T-helper 17 cell (primary cell): ENCODE results near the gene SELENOI. TPM values are rescaled to one million over a fixed set of nuclear protein-coding genes. Genes with fewer than 3 reads are reported as not detected.
"Not testable (repeated sequence)": the region's sequence is repeated elsewhere in the genome, so short reads cannot be mapped to it uniquely, and the experiment has no call there.

ENCODE experiments used
- ATAC-seq: fragments of 150-1000 bp; cut with Tn5 transposase; 2 replicates; pipeline ENCODE4 v1.10.0; 2021; ENCODE audit warnings: mild to moderate bottlenecking, moderate library complexity
- DNase-seq, 3 donors: peaks; one replicate each; pipeline versions ENCODE4 v3.0.0 to v3.0.0-alpha.2; 2020 to 2021
- H3K9me3 ChIP-seq: one replicate; pipeline ENCODE4 v1.7.0; 2013; ENCODE audit warnings: low read length, mild to moderate bottlenecking; ENCODE audit not compliant: control insufficient read depth, poor library complexity, severe bottlenecking
- H3K27ac Mint-ChIP-seq: one replicate; pipeline ENCODE4 v1.8.0; 2022; ENCODE audit warnings: mild to moderate bottlenecking, moderate library complexity, mixed read lengths
- H3K27me3 Mint-ChIP-seq: one replicate; pipeline ENCODE4 v1.8.0; 2022; ENCODE audit warnings: mixed read lengths
- H3K36me3 Mint-ChIP-seq: one replicate; pipeline ENCODE4 v1.8.0; 2022; ENCODE audit warnings: low read depth, mixed read lengths
- H3K4me1 Mint-ChIP-seq: one replicate; pipeline ENCODE4 v1.8.0; 2022; ENCODE audit warnings: mild to moderate bottlenecking, mixed read lengths
- H3K4me3 Mint-ChIP-seq: one replicate; pipeline ENCODE4 v1.8.0; 2022; ENCODE audit warnings: mild to moderate bottlenecking, moderate library complexity, mixed read lengths
- total RNA-seq, 4 donors: library from RNA in 2 of 4; stranded (reverse) in 2 of 4; gene quantifications; one replicate each; pipeline ENCODE4 v1.2.3 and lab custom pipeline; 2022 to 2026

SELENOI gene
- total RNA-seq, 2 donors from 2014 or later: 27.9 to 36.6 TPM

DNA sequence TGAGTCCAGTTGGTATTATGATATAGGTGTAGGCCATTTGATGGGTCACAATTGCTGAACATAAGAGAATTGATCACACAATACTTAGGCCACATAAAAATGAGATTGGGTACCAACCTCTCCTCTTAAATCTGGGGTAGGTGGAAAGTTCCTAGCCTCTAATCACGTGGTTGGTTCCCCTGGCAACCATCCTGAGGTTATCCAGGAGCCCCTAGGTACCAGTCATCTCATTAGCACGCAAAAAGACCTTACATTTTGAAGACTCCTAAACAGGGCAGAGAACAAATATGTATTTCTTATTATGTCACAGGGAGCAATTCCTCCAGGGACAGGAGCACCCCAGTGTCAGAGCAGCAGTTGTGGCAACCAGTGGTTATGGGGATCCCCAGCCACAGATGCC lies 12.7 kb upstream of the SELENOI start:
- Mint-ChIP-seq H3K27ac (no peak overlapping the region), H3K27me3 (no peaks in the 10 kb centered on the region), H3K36me3 (peaks cover 2% of the 10 kb centered on the region), H3K4me3 (no peak overlapping the region), H3K4me1 (peaks cover 13% of the 10 kb centered on the region)
- no peaks in the 10 kb centered on the region for H3K9me3 ChIP-seq
- ATAC-seq (no peak), DNase-seq (no peak)

DNA sequence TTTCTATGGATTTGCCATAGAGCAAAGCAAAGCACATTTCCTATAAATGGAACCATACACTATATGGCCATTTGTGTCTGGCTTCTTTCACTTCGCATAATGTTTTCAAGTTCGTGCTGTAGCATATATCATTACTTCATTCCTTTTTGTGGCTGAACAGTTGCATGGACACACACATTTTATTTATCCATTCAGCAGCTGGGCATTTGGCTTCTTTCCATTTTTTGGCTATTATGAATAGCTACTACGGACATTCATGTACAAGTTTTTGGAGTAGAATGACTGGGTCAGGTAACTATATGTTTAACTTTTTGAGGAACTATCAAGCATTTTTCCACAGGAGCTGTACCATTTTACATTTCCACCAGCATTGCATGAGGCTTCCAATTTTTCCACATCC lies 10.7 kb upstream of the SELENOI start:
- no peaks in the 10 kb centered on the region for H3K9me3 ChIP-seq
- Mint-ChIP-seq H3K36me3 (peaks cover 2% of the 10 kb centered on the region), H3K4me1 (peaks cover 6% of the 10 kb centered on the region), H3K27ac (no peak overlapping the region), H3K27me3 (no peaks in the 10 kb centered on the region), H3K4me3 (no peak overlapping the region)
- DNase-seq (no peak), ATAC-seq (no peak)

DNA sequence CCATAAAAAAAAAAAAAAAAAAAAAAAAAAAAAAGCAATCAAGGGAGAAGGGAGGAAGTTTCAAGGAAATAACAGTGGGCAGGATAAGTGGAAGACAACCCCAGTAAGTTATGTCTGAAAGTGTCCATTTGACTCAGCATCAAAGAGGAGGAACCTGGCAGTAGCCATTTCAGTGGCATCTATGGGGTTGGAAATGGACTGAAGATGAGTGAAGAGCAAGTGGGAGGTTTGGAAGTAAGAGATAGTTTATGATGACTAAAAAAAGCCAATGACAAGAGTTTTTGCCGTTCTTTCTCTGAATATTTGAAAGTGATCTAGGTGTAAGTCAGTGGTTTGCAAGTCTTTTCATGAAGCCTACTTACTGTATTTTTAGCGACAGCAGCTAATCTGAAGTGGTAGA lies 9.2 kb upstream of the SELENOI start:
- ATAC-seq (no peak), DNase-seq (no peak)
- H3K4me1 Mint-ChIP-seq: peaks cover 7% of the 10 kb centered on the region
- H3K4me3 Mint-ChIP-seq: no peak overlapping the region
- no peaks in the 10 kb centered on the region for H3K27me3 Mint-ChIP-seq
- H3K27ac Mint-ChIP-seq: peak overlapping the region; percentile 34
- no peaks in the 10 kb centered on the region for H3K9me3 ChIP-seq
- peaks cover 2% of the 10 kb centered on the region for H3K36me3 Mint-ChIP-seq

DNA sequence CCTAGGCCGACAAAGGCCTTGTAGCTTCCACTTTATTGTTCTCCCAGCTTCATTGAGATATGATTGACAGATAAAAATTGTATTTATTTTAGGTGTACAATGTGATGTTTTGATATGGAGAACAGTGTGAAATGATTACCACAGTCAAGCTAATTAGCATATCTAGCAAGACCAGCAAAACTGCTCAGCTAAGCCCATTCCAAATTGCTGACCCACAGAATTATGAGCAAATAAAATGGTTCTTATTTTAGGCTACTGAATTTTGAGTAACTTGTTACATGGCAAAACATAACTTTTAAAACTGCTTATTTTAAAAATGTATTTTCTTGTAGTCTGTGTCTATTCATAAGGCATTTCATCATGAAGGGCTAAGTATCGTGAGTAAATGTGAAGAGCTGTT lies 8.6 kb upstream of the SELENOI start:
- Mint-ChIP-seq H3K4me1 (peaks cover 7% of the 10 kb centered on the region), H3K27me3 (no peaks in the 10 kb centered on the region), H3K27ac (no peak overlapping the region), H3K4me3 (no peak overlapping the region), H3K36me3 (no peaks in the 10 kb centered on the region)
- no peak for DNase-seq
- H3K9me3 ChIP-seq: no peaks in the 10 kb centered on the region
- ATAC-seq: no peak

DNA sequence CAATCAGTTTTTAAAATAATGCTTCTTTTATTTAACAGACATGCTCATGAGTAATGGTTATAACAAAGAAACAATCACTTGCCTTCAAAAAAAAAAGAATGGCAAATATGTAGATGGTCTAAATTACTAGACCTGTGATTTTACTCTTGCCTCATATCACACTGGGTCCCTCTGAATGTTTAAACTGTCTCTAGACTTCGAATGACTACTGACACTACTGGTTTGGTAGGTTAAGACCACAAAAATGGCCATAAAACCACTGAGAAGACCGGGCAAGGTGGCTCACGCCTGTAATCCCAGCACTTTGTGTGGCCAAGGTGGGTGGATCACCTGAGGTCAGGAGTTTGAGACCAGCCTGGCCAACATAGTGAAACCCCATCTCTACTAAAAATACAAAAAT lies 5.1 kb upstream of the SELENOI start:
- Mint-ChIP-seq H3K4me1 (peaks cover 16% of the 10 kb centered on the region), H3K27me3 (no peaks in the 10 kb centered on the region), H3K36me3 (peaks cover 3% of the 10 kb centered on the region), H3K4me3 (no peak overlapping the region), H3K27ac (no peak overlapping the region)
- ATAC-seq (no peak), DNase-seq (no peak)
- H3K9me3 ChIP-seq: no peaks in the 10 kb centered on the region

DNA sequence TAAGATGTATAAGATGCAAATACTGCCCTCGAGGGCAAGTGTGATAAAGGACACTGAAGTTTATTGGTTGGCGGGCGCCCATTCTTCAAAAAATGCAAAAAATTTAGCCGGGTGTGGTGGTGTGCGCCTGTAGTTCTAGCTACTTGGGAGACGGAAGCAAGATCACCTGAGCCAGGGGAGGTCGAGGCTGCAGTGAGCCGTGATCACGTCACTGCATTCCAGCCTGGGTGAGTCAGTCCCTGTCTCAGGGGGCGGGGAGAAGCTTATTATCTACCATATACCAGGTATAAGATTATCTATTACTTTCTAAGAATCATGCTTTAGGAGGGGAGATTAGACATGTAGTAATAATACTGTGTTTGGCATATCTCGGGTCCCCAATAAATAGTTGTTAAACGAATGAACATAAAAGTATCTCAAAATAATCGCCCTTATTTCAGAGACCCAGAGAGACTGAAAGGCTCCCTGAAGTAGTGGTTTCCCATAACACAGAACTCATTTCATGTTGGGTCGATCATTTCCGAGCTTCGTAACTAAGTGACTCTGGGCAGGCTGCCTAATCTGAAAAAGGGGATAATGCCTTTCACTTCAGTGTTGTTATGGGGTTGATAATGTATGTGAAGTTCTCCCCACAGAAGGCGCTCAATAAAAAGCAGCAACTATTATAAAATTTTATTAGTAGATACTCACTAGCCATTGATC lies 1.2 kb upstream of the SELENOI start:
- Mint-ChIP-seq H3K27me3 (no peaks in the 10 kb centered on the region), H3K27ac (peak overlapping the region; percentile 100), H3K36me3 (peaks cover 3% of the 10 kb centered on the region), H3K4me3 (peak overlapping the region; percentile 100), H3K4me1 (peaks cover 31% of the 10 kb centered on the region)
- no peaks in the 10 kb centered on the region for H3K9me3 ChIP-seq
- no peak for ATAC-seq
- DNase-seq: no peak

DNA sequence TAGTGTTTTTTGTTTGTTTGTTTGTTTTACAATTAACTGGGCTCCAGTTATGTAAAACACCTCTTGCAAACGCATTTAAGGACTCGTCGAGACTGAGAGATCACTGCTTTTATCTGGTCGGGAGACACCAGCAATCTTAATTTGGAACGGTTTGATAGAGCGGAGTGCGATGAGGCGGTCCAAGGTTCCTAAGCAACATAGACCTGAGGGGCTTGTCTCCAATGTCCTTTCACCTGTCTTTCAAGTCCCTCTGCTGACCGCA lies 729 bp upstream of the SELENOI start:
- Mint-ChIP-seq H3K4me3 (peak overlapping the region; percentile 100), H3K27ac (peak overlapping the region; percentile 100), H3K36me3 (peaks cover 3% of the 10 kb centered on the region), H3K27me3 (no peaks in the 10 kb centered on the region), H3K4me1 (peaks cover 31% of the 10 kb centered on the region)
- DNase-seq: no peak
- no peaks in the 10 kb centered on the region for H3K9me3 ChIP-seq
- no peak for ATAC-seq

DNA sequence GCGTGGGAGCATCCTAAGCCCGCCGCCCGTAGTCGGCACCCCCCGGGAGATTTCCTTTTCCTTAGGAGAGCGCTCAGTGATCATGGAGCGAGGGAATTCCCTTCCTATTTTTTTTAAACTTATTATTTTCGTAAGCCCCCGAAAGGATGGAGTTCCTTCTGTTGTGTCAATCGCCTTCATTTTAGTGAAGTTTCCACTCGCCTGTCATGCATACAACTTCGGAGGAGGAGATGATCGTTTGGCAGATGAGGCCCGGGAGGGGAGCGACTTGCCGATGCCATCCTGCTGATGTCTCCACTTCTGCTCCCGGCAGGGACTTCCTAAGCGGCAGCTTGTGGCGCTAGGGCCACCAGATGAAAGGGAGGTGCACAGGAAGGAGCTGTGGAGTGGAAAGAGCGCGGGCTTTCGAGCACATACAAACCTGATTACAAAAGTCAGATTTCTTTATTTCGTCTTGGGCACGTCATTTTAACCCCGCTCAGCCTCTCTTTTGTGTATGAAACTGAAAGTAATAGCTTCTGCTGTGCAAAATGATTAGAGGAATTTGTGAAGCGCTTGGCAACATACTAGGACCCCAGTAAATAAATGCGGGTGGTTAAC lies 611 bp downstream of the SELENOI start, which contains the start of gene ADGRF3:
Gene ADGRF3, minus strand, starts transcription at position 336 of the 600 bp plus-strand sequence. CDS start 555 bp downstream, outside the sequence.
- DNase-seq: peak; percentile 19 to 57 (median 47)
- Mint-ChIP-seq H3K4me3 (peak within 1 kb of the TSS; percentile 100), H3K27ac (peak within 1 kb of the TSS; percentile 100), H3K36me3 (peaks cover 3% of the 10 kb centered on the region), H3K4me1 (peaks cover 31% of the 10 kb centered on the region), H3K27me3 (no peaks in the 10 kb centered on the region)
- H3K9me3 ChIP-seq: no peaks in the 10 kb centered on the region
- ATAC-seq: peak; percentile 21

DNA sequence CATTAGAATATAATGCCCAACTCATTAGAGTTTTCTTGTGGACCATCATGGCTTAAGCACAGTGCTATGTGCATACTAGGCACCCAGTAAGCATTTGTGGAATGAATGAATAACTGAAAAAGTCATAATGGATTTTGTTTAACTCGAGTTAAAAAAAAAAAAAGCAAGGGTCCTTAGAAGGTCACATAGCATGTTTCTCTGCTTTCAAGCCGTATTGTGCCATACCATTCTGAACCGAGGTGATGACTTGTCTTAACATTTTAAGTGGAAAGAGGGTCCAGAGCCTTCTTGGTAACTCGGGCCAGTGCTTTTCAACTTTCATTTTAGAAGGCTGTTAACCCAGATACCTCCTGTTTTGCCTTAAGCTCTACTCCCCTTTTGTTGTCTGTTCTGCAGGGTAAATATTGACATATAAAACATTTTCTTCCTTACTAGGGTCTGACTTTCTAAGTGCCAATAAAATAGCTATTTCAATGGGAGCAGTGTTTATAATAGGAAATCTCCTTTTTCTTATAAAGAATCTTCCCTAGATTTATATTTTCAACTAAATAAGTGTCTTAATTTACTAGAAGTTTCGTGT lies 1.4 kb downstream of the SELENOI start:
- peaks cover 3% of the 10 kb centered on the region for H3K36me3 Mint-ChIP-seq
- peak overlapping the region; percentile 100 for H3K4me3 Mint-ChIP-seq
- H3K27ac Mint-ChIP-seq: peak overlapping the region; percentile 100
- DNase-seq (no peak), ATAC-seq (no peak)
- no peaks in the 10 kb centered on the region for H3K27me3 Mint-ChIP-seq
- peaks cover 31% of the 10 kb centered on the region for H3K4me1 Mint-ChIP-seq
- H3K9me3 ChIP-seq: no peaks in the 10 kb centered on the region

DNA sequence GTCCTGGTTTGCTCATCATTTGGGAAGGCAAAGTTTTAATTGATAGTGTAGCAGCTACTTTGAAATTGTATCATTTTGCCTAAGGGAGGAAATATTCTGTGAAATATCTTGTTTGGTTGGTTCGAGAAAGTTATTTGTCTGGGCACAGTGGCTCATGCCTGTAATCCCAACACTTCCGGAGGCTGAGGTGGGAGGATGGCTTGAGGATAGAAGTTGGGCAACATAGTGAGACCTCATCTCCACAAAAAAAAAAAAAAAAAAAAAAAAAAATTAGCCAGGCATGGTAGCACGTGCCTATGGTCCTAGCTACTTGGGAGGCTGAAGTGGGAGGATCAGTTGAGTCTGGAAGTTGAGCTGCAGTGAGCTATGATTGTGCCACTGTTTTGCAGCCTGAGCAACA lies 3.7 kb downstream of the SELENOI start:
- no peak for DNase-seq
- peaks cover 34% of the 10 kb centered on the region for H3K4me1 Mint-ChIP-seq
- peaks cover 3% of the 10 kb centered on the region for H3K36me3 Mint-ChIP-seq

DNA sequence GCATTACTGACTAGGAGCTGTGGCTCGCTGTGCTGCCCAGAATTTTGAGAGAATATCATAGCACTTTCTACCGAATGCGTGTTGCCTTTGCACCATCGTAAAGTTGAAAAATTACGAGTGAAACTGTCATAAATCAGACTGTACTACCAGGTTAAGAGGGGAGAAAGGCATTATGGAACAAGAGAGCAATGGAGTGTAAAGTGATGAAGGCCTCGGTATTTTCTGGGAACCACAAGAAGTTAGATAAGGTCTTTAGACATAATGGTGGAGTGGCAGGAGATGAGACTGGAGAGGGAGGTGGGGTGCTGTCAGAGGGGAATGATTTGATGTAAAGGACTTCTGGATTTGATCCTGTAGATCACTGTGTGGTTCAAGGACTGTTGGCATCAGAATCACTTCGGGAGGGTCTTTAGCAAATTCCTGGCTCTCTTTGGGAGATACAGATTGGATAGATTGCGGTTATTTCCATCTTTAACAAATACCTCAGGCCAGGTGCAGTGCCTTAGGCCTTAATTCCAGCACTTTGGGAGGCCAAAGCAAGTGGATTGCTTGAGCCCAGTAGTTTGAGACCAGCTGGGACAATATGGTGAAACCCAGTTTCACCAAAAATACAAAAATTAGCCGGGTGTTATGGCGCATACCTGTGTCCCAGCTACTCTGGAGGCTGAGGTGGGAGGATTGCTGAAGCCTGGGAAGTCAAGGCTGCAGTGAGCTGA lies 5.6 kb downstream of the SELENOI start:
- peaks cover 33% of the 10 kb centered on the region for H3K4me1 Mint-ChIP-seq
- ATAC-seq: no peak
- H3K9me3 ChIP-seq: no peaks in the 10 kb centered on the region
- no peak overlapping the region for H3K4me3 Mint-ChIP-seq
- peaks cover 3% of the 10 kb centered on the region for H3K36me3 Mint-ChIP-seq
- no peak for DNase-seq
- no peaks in the 10 kb centered on the region for H3K27me3 Mint-ChIP-seq
- H3K27ac Mint-ChIP-seq: no peak overlapping the region

More for the DNA sequence above, 3.7 kb downstream of the SELENOI start:
- Mint-ChIP-seq H3K27ac (peak overlapping the region; percentile 100), H3K27me3 (no peaks in the 10 kb centered on the region), H3K4me3 (no peak overlapping the region)
- H3K9me3 ChIP-seq: no peaks in the 10 kb centered on the region
- ATAC-seq: no peak

DNA sequence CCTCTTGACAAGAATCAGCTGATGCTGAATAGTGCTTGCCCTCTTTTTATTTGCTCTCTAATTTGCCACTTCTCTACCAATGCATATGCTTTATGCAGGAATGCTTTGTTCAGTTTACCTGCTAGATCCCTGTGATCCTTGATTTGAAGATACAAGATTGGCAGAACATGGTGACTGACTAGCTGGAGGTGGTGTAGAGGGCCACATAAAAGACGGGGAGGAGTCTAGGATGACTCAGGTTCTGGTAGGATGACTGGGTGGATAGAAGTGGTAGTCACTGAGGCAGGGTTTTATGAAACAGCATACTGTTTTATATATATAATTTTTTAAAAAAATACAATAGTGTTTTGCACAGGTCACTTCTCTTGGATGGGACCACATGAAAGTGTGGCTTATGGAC lies 6.9 kb downstream of the SELENOI start:
- DNase-seq (no peak), ATAC-seq (no peak)
- Mint-ChIP-seq H3K36me3 (peaks cover 3% of the 10 kb centered on the region), H3K4me3 (no peak overlapping the region), H3K4me1 (peaks cover 32% of the 10 kb centered on the region), H3K27me3 (no peaks in the 10 kb centered on the region), H3K27ac (peak overlapping the region; percentile 11)
- no peaks in the 10 kb centered on the region for H3K9me3 ChIP-seq

DNA sequence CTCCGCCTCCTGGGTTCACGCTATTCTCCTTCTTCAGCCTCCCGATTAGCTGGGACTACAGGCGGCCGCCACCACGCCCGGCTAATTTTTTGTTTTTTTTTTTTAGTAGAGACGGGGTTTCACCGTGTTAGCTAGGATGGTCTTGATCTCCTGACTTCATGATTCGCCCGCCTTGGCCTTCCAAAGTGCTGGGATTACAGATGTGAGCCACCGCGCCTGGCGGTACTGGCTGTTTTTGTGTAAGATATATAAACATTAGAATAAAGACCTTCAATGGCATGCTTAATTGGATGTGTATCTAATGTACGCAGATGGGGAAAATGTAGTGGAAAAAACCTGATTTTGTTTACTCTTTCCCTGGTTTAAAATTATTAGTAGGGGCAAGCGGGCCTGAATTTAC lies 8.5 kb downstream of the SELENOI start:
- H3K9me3 ChIP-seq, H3K36me3 Mint-ChIP-seq, DNase-seq, ATAC-seq, H3K27me3 Mint-ChIP-seq, H3K4me3 Mint-ChIP-seq: not testable (repeated sequence)
- H3K27ac Mint-ChIP-seq: peak overlapping the region; percentile 45
- H3K4me1 Mint-ChIP-seq: peaks cover 32% of the 10 kb centered on the region
